Aorta (tissue), 5 donors: ENCODE results near the gene CD48. TPM values are rescaled to one million over a fixed set of nuclear protein-coding genes. Genes with fewer than 3 reads are reported as not detected.

Experiments used
- ATAC-seq: fragments of 200-7000 bp; cut with Tn5 transposase; one replicate; pipeline ENCODE4 v1.9.1; 2022; ENCODE audit warnings: moderate library complexity; ENCODE audit not compliant: low FRiP score
- DNase-seq, 2 donors: peaks; one replicate each; pipeline ENCODE4 v3.0.0-alpha.2; 2020
- H3K27ac ChIP-seq, 2 donors: one replicate each; pipeline ENCODE4 v1.5.1; 2013; ENCODE audit warnings: low read length in 2 of 2, mild to moderate bottlenecking in 2 of 2, moderate library complexity in 2 of 2, control low read depth in 1 of 2, inconsistent platforms in 1 of 2, low read depth in 1 of 2
- H3K27me3 ChIP-seq, 2 donors: one replicate each; pipeline ENCODE4 v1.6.1; 2013; ENCODE audit warnings: control low read depth in 1 of 2, low read length in 1 of 2, mild to moderate bottlenecking in 1 of 2, moderate library complexity in 1 of 2; ENCODE audit not compliant: insufficient read depth in 2 of 2, control insufficient read depth in 1 of 2
- H3K36me3 ChIP-seq, 2 donors: one replicate each; pipeline ENCODE4 v1.6.1; 2013; ENCODE audit warnings: control low read depth in 1 of 2, low read length in 1 of 2, mild to moderate bottlenecking in 1 of 2; ENCODE audit not compliant: insufficient read depth in 2 of 2, control insufficient read depth in 1 of 2
- H3K4me1 ChIP-seq, 2 donors: one replicate each; pipeline ENCODE4 v1.6.1; 2013; ENCODE audit warnings: low read length in 2 of 2, control low read depth in 1 of 2, mild to moderate bottlenecking in 1 of 2, moderate library complexity in 1 of 2; ENCODE audit not compliant: insufficient read depth in 2 of 2, control insufficient read depth in 1 of 2
- H3K4me3 ChIP-seq, 2 donors: one replicate each; pipeline ENCODE4 v1.5.1; 2013; ENCODE audit warnings: low read length in 2 of 2, control low read depth in 1 of 2, mild to moderate bottlenecking in 1 of 2
- H3K9me3 ChIP-seq: one replicate; pipeline ENCODE4 v1.6.1; 2013; ENCODE audit warnings: mild to moderate bottlenecking, low read length; ENCODE audit not compliant: control insufficient read depth
- WGBS, 2 donors: extraction: QIAGEN DNeasy Blood & Tissue Kit; methylation state at CpG; one replicate each; pipeline ENCODE4 v1.1.7; 2013; 5-methylcytosine and 5-hydroxymethylcytosine counted together
- intact Hi-C, 2 donors: fragments of 100-400 bp; cut with DNase I; formaldehyde crosslinking; loops; one replicate each; pipeline versions ENCODE4 v1.14.2 to v1.15.0; 2022
- polyA plus RNA-seq, 2 donors: library from polyadenylated mRNA; stranded (reverse); fragments of 200-250 nt; gene quantifications; one replicate each; pipeline ENCODE4 v1.2.3, GENCODE V29; 2013
- total RNA-seq, 2 donors: library from RNA; stranded (reverse); fragmentation: NEBNext Ultra II Directional; extraction: Animal tissue kit (Norgen Biotek cat#: 25700); gene quantifications; one replicate each; pipeline ENCODE4 v1.2.1, GENCODE V29; 2021
- donor health status: healthy with polysubstance abuse.
- donor health status: Bipolar disorder and iron deficiency.
- donor health status: DM: no; HTN: no; CAD: no.
- donor health status: DM: no; HTN: no; CAD: no.
- donor health status: DM: yes; HTN: yes; CAD: no.

CD48 gene
- total and polyA plus RNA-seq, 4 donors: 1.7 to 11.3 (median 5.2) TPM

DNA sequence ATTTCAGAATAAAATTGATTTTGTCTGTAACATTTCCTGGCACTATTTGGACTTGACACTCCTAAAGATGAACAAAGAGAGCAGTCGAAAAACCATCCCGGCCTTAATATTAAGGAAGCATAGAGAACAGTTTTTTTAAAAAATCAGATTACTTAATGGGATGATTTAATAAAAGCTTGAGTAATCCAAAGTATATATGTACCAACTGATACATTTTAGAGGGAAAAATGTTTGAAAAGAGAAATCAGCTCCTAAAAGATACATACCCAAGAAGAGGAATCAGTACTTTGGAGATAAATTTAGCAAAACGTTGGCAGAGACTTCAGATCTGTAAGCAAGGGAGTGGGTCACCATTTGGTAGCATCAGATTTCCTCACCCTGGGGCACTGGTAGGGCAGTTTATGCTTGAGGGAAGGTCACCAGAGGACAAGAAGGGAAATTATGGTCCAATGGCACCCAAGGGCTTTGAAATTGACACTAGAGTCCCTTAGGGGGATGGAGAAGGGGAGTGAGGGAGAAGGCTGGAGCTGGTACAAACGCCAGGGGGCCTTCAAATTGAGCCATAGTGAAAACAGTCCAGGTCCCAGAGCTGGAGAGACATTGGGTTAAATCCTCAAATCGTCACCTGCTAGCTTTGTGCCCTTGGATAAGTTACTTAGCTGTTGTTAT lies 33.4 kb upstream of the CD48 start:
- no peak for ATAC-seq
- Histone ChIP-seq H3K27ac (no peak overlapping the region), H3K4me3 (no peak overlapping the region), H3K36me3 (no peaks in the 10 kb centered on the region), H3K9me3 (no peaks in the 10 kb centered on the region), H3K4me1 (no peaks in the 10 kb centered on the region), H3K27me3 (peaks cover 0 to 2% of the 10 kb centered on the region in 2 donors)
- no peak for DNase-seq
- intact Hi-C loops: no loop called here
- 66 to 68% methylated on average over 5 of the region's 5 CpGs for WGBS, 2 donors

DNA sequence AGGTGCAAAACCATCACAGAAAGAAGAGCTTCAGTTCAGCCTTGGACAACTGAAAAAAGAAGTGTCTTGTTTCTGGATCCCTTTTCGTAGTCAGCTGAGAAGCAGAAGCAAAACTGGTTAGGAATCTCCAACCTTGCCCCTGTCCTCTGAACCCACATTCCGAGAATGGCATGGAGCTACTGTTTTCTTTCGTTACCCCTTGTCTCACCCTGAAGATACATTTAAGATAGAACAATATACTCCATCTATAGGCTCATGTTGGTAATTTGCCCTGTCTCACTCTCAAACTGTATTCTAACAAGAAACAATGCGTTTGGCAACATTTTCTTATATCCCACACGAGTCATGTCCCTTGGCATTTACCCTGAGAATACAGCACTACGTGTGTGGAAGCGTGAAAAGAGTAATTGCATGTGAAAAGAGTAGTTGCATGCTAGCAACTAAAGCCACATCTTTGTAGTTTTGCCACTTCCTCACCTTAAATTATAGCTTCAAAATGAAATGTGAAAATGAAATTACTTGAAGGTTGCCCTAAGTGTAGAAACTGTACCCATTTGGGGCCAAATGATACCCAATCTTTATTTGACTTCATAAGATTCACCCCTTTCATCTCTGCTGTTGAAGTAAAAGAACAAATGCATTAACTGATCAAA lies 32.7 kb upstream of the CD48 start:
- no peak overlapping the region for H3K27ac ChIP-seq
- no peaks in the 10 kb centered on the region for H3K36me3 ChIP-seq
- 63 to 75% methylated on average over 7 of the region's 7 CpGs for WGBS, 2 donors
- ATAC-seq (no peak), DNase-seq (no peak)
- peaks cover 0 to 2% of the 10 kb centered on the region in 2 donors for H3K27me3 ChIP-seq
- no peaks in the 10 kb centered on the region for H3K9me3 ChIP-seq
- no peaks in the 10 kb centered on the region for H3K4me1 ChIP-seq
- no peak overlapping the region for H3K4me3 ChIP-seq
- intact Hi-C loops: no loop called here

DNA sequence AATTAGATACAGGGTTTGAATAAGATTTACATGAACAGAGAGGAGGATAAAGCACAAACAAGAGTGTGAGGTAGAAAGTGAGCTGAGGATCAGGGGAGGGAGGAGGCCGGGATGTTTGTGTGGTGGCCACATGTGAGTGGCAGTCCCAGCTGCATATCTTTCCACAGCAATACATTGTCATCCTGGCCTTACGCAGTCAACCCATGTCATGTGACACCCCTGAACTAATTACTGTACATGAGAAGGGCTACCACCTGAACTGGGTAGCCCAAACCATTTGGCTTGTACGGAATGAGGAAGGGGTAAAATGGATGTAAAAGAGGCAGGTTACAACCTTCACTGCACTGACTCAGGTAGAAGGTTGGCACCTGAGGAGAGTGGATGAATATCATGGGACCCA lies 31.6 kb upstream of the CD48 start:
- 88 to 89% methylated on average over 3 of the region's 3 CpGs for WGBS, 2 donors
- no peak for ATAC-seq

DNA sequence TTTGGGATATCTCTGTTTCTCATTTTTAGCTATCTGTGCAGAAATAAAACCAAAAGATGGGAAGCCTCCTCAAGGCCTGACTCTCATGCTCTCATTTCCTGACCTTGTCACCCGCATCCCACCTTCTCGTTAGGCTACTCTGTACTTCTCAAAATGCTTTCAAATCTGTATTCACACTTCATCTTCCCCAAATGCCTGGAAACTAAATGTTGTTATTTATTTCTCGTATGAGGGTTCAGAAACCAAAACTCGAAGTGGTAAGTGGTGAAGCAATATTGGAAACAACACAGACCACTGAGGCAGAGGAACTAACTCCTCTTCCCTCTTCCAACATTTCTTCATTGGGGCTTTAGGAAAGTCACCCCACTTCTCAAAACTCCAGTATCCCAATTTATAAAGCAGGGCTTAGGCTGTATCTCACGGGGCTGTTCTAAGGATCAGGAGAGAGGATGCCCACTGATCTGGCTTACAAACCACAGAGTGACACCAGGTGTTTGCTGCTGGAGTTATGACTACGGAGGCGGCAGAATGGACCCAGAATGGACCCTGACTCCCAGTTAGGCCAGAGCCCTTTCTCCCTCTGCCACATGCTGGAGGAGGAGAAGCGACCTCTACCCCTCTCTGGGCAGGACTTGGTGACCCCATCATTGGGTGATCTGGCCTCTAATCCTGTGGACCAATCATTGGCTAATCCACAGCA lies 31.0 kb upstream of the CD48 start:
- Histone ChIP-seq H3K9me3 (no peaks in the 10 kb centered on the region), H3K4me3 (no peak overlapping the region), H3K27ac (no peak overlapping the region), H3K36me3 (no peaks in the 10 kb centered on the region), H3K27me3 (no peaks in the 10 kb centered on the region), H3K4me1 (no peaks in the 10 kb centered on the region)
- 91 to 94% methylated on average over 8 of the region's 8 CpGs for WGBS, 2 donors
- no peak for ATAC-seq
- no peak for DNase-seq
- intact Hi-C loops: no loop called here

More for the DNA sequence above, 31.6 kb upstream of the CD48 start:
- H3K27me3 ChIP-seq: peaks cover 0 to 2% of the 10 kb centered on the region in 2 donors
- no peak overlapping the region for H3K4me3 ChIP-seq
- intact Hi-C loops: no loop called here
- no peaks in the 10 kb centered on the region for H3K4me1 ChIP-seq
- H3K9me3 ChIP-seq: no peaks in the 10 kb centered on the region
- DNase-seq: no peak
- no peaks in the 10 kb centered on the region for H3K36me3 ChIP-seq
- no peak overlapping the region for H3K27ac ChIP-seq

DNA sequence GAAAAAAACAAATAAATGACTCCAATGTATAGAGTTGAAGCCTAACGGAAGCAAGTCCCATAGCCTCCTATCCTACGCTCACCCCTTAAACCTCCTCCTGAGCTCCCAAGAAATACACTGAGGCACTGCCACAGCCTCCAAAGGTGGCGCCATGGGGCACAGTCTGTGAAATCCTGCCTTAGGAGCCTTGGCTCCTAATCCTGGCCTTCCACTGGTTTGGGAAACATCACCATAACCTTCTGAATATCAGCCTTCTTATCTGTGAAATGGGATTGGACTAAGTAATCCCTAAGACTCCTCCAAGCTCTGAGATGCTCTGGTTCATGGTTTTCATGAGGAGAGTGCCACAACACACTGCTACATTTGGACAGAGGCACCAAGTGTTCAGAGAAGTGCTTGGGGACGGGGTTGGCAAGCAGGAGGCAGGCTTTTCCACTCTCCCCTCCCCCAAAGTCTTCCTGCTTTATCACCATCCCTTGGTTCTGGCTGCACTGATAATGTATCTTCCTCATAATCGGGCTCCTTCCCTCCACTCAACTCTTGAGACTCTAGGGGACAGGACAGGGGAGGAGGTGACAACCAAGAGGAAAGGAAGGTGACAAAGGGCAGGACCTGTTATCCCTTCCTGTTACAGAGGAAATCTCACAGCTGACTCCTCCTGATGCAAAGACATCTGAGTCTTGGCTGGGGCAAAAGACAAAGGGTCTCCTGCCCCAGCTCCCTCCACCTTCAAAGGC lies 30.2 kb upstream of the CD48 start:
- 78 to 83% methylated on average over 5 of the region's 5 CpGs for WGBS, 2 donors
- H3K4me3 ChIP-seq: no peak overlapping the region

DNA sequence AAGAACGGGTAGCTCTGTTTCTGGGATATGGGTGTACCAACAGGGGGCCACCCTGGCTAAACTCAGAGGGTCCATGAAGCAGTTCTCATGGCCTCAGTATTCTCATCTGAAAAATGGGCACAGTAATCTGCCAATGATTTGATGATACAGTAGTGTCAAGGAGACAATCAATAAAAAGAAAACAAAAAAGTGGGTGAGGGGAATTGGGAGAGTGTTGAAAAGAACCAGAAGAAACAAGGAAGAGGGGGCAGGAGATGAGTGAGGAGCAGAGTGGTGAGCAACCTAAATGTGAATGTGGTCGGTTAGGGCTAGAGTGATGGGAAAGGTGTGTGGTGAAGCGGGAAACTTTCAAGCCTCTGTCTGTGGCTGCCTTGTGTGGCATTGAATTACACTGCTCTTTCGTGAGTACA lies 29.5 kb upstream of the CD48 start:
- 87% methylated on average over 4 of the region's 4 CpGs for WGBS, 2 donors
- ATAC-seq: no peak
- H3K9me3 ChIP-seq: no peaks in the 10 kb centered on the region
- H3K36me3 ChIP-seq: no peaks in the 10 kb centered on the region
- H3K4me3 ChIP-seq: no peak overlapping the region
- H3K27me3 ChIP-seq: no peaks in the 10 kb centered on the region
- no peaks in the 10 kb centered on the region for H3K4me1 ChIP-seq
- H3K27ac ChIP-seq: no peak overlapping the region
- intact Hi-C loops: no loop called here
- DNase-seq: no peak

More for the DNA sequence above, 30.2 kb upstream of the CD48 start:
- H3K27me3 ChIP-seq: no peaks in the 10 kb centered on the region
- no peaks in the 10 kb centered on the region for H3K9me3 ChIP-seq
- no peak for DNase-seq
- intact Hi-C loops: no loop called here
- H3K27ac ChIP-seq: no peak overlapping the region
- H3K36me3 ChIP-seq: no peaks in the 10 kb centered on the region
- ATAC-seq: no peak
- H3K4me1 ChIP-seq: no peaks in the 10 kb centered on the region

DNA sequence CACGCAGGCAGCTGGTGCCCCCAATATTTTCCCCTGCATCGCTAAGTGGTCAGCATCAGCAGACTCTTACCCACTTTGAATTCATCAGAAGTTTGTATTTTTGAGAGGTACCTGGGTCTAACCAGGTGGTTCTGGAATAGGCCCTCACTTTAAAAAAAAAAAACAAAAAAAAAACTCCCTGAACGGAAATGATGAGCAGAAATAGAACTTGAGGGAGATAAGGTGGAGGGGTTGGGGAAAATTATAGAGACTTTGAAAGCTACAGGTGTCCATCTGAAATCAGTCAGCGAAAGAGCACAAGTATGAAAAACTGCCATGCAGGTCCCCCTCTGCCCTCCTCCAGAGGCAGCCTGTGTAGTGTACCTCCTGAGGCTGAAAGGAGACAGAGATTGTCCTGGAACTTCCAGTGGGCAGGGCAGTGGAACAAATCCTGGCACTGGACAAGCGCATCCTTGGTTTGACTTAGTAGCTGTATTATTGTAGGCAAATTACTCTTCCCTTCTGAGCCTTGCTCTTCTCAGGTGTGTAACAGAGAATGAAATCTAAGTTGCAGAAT lies 28.6 kb upstream of the CD48 start:
- intact Hi-C loops: no loop called here

DNA sequence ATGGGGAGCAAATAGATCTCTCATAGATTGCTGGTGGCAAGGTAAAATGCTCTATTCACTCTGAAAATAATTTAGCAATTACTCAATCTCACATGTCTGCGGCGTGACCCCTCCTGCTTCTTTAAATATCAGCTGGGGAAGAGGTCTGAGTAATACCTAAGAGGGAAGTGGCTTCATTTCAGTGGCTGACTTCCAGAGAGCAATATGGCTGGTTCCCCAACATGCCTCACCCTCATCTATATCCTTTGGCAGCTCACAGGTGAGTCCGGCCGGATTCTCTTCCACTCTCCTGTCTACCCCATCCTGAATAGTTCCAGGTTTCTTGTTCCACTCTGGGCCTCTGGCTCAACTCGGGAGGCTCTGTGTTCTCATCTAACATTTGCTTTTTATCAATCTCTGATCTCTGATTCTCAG lies 27.5 kb upstream of the CD48 start, which contains the start of gene SLAMF7:
Gene SLAMF7, plus strand, starts transcription at position 150 of the 414 bp plus-strand sequence. Its CDS starts 55 bp downstream, at position 205.
- no peaks in the 10 kb centered on the region for H3K9me3 ChIP-seq
- no peak for ATAC-seq
- peak in 1 of 2 donors; percentile 51 for DNase-seq
- H3K27me3 ChIP-seq: no peaks in the 10 kb centered on the region
- no peak within 1 kb of the TSS for H3K4me3 ChIP-seq
- intact Hi-C loops: no loop called here
- 82 to 95% methylated on average over 5 of the region's 5 CpGs for WGBS, 2 donors
- H3K27ac ChIP-seq: no peak within 1 kb of the TSS
- no peaks in the 10 kb centered on the region for H3K36me3 ChIP-seq
- no peaks in the 10 kb centered on the region for H3K4me1 ChIP-seq

More for the DNA sequence above, 28.6 kb upstream of the CD48 start:
- no peak for ATAC-seq
- WGBS, 2 donors: 86% methylated on average over 5 of the region's 5 CpGs
- DNase-seq: no peak
- Histone ChIP-seq H3K27ac (no peak overlapping the region), H3K4me3 (no peak overlapping the region), H3K4me1 (no peaks in the 10 kb centered on the region), H3K9me3 (no peaks in the 10 kb centered on the region), H3K36me3 (no peaks in the 10 kb centered on the region), H3K27me3 (no peaks in the 10 kb centered on the region)
